Motor neuron (in vitro differentiated cells): ENCODE measurements around the gene VPS39. TPM values are rescaled to one million over a fixed set of nuclear protein-coding genes. Genes with fewer than 3 reads are reported as not detected.

ENCODE experiments used
- ATAC-seq, 8 experiments: fragments of 200-7000 bp; cut with Tn5 transposase; replicated peaks in 6 of 8; 2 replicates each; pipeline ENCODE4 v1.8.0; 2021; ENCODE audit warnings: mild to moderate bottlenecking in 8 of 8, moderate library complexity in 8 of 8
- H3K27ac ChIP-seq, 2 donors: fragments of 250-450 bp; sonication (Bioruptor Pico); 2 replicates each; pipeline ENCODE4 v1.9.0; 2021; ENCODE audit warnings: antibody characterized with exemption in 2 of 2, mild to moderate bottlenecking in 2 of 2, moderate library complexity in 1 of 2
- H3K4me1 ChIP-seq, 2 donors: fragments of 250-450 bp; sonication (Bioruptor Pico); replicated peaks in 1 of 2; 2 replicates each; pipeline ENCODE4 v1.6.1; 2021; ENCODE audit warnings: antibody characterized with exemption in 2 of 2, mild to moderate bottlenecking in 2 of 2, moderate library complexity in 1 of 2
- H3K4me3 ChIP-seq, 5 donors: fragments of 250-450 bp; sonication (Bioruptor Pico); 2 replicates each; pipeline ENCODE4 v1.9.0; 2021; ENCODE audit warnings: antibody characterized with exemption in 5 of 5, mild to moderate bottlenecking in 5 of 5, moderate library complexity in 4 of 5
- WGBS, 10 experiments: fragments of 450-650 bp; shearing (Covaris generic); methylation state at CpG; one replicate each; pipeline ENCODE4 v1.0.0; 2022; 5-methylcytosine and 5-hydroxymethylcytosine counted together
- in situ Hi-C, 9 experiments: fragments of 400-800 bp; cut with MboI; loops; one replicate each; pipeline ENCODE4 v1.15.0; 2021; ENCODE audit warnings: low sequenced_read_pairs in 9 of 9, low pct_unique_long_range_greater_than_20kb in 2 of 9; ENCODE audit not compliant: unreplicated experiment in 9 of 9
- total RNA-seq, 8 experiments: library from RNA; unstranded; fragments of 300-600 nt; gene quantifications; 2 replicates each; pipeline versions ENCODE4 v1.2.3 to v1.2.4, GENCODE V29; 2022

The VPS39 gene
- total RNA-seq, 8 experiments from 2014 or later: 31.6 to 85.4 (median 46.4) TPM

DNA sequence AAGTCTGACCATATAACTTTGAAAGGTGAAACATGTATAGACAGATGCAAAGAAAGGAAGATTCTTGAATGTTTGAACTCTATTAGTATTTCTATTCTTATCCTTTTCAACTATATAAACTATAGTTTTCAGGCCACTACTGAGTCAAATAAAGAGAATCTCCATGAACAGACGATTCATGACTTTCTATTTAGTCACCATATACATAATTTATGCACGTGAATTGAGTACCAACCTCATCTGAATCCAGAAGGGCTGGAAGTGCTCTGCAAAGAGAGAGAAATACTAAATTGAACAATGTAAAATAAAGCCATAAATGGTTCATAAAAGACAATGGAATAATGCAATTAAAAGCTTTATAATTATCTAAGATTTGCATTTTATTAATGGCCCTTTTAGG lies 9.5 kb upstream of the VPS39 start:
- Histone ChIP-seq H3K4me1 (peaks cover 3 to 9% of the 10 kb centered on the region in 2 donors), H3K4me3 (no peak overlapping the region)
- in situ Hi-C loops: no loop called here

DNA sequence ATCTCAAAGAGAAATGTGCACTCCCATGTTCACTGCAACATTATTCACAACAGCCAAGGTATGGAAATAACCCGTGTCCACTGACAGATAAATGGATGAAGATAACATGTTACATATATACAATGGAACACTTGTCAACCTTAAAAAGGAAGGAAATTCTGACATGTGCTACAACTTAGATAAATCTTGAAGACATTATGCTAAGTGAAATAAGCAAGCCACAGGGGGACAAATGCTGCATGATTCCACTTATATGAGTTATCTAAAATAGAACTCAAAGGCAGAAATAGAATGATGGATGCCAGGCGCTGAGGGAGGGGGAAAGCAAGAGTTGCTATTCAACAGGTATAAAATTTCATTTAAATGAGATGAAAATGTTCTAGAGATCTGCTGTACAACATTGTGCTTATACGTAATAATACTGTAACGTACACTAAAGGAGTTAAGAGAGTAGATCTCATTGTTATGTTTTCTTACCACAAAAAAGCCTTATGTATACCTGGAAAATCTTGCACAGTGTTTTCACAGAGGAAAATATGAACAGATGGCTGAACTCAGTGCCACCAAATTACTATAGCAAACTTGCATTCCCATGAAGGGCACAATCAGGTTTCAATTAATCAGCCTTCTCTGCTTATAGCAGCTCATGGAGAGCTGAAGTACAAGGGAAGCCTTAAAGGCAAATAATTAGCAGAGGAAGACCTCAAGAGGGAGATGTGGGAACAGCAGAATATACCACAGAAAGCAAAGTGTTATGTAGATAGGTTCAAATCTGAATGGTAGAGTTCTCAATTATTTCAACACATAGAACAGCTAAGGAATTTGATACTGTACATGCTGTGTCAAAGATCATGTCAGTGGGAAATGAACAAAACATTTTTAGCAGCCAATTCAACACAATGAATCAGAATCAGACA lies 8.1 kb upstream of the VPS39 start:
- ATAC-seq: peak in 2 of 8 experiments; percentile 30 to 47
- in situ Hi-C loops: no loop called here
- Histone ChIP-seq H3K4me1 (peaks cover 3 to 9% of the 10 kb centered on the region in 2 donors), H3K27ac (no peak overlapping the region), H3K4me3 (no peak overlapping the region)
- 68 to 100% (median 97%) methylated on average over 2 to 4 of the region's 4 CpGs for WGBS, 10 experiments

More for the DNA sequence above, 9.5 kb upstream of the VPS39 start:
- H3K27ac ChIP-seq: no peak overlapping the region
- 0 to 100% (median 75%) methylated on average over 1 to 2 of the region's 2 CpGs for WGBS, 10 experiments
- peak in 3 of 8 experiments; percentile 32 to 87 (median 60) for ATAC-seq

DNA sequence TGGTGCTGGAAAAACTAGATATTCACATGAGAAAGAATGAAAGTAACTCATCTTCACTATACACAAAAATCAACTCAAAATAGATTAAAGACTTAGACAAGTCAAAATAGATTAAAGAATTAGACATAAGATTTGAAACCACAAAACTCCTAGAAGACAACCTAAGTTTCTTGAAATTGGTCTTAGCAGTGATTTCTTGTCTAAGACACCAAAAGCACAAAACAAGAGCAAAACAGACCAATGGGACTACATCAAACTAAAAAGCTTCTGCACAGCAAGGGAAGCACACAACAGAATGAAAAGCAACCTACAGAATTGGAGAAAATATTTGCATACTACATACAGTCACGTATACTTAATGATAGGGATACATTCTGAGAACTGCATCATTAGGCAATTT lies 6.5 kb upstream of the VPS39 start:
- ATAC-seq: no peak
- Histone ChIP-seq H3K27ac (no peak overlapping the region), H3K4me3 (no peak overlapping the region), H3K4me1 (peaks cover 3 to 9% of the 10 kb centered on the region in 2 donors)
- 83 to 100% (median 100%) methylated on average over 1 of the region's 1 CpG; no CpG with 5 or more reads in 3 of the 10 experiments for WGBS, 10 experiments
- in situ Hi-C loops: no loop called here

GRCh38 chr15:42213511-42213910 lies 5.4 kb upstream of the VPS39 start:
- in situ Hi-C loops: no loop called here
- no peak for ATAC-seq
- Histone ChIP-seq H3K27ac (no peak overlapping the region), H3K4me3 (no peak overlapping the region), H3K4me1 (peaks cover 5 to 11% of the 10 kb centered on the region in 2 donors)

DNA sequence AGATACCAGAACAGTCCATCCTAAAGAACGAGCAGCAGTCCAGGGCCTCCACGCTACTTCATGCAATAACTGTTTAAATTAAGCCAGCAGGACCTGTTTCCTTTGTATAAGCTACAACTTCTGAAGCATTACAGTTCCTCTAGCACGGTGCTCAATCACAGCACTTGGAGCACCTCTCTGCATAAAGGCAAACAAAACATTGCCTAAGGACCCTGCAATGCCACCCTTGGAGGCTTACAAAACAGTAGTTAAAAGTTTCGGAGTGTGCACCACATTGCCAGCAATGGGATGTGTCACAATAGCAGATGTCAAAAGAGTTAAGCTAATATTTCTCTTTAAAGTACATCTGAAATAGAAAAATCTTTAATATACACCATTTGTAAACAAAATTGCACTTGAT lies 2.6 kb upstream of the VPS39 start:
- H3K27ac ChIP-seq: no peak overlapping the region
- no peak for ATAC-seq
- H3K4me1 ChIP-seq: peaks cover 14 to 23% of the 10 kb centered on the region in 2 donors
- H3K4me3 ChIP-seq: no peak overlapping the region
- WGBS, 10 experiments: 67 to 100% (median 100%) methylated on average over 1 to 4 of the region's 4 CpGs; no CpG with 5 or more reads in 1 of the 10 experiments
- in situ Hi-C loops: no loop called here

DNA sequence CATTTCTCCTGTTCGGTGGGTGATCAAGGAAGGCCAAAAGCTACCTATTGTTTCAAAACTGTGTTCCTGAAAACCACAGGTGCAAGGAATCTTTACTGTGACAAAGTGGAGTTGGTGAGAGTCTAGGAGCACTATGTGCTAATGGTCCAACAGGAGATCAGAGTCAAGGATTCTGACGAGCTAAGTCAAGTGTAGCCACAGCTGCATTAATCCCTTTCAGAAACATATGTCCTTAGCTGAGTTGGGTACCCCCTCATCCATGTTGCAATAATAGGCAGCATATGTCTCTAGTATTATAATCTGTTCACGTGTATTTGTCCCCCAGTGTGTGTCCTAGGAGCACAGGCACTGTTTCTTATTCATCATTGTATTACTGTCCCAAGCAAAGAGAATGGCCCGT lies 1.7 kb downstream of the VPS39 start:
- in situ Hi-C loops: no loop called here
- ATAC-seq: no peak
- H3K4me1 ChIP-seq: peaks cover 11 to 18% of the 10 kb centered on the region in 2 donors
- H3K4me3 ChIP-seq: peak overlapping the region in 1 of 5 donors; percentile 9
- 14 to 100% (median 86%) methylated on average over 1 to 4 of the region's 4 CpGs; no CpG with 5 or more reads in 1 of the 10 experiments for WGBS, 10 experiments
- H3K27ac ChIP-seq: no peak overlapping the region

DNA sequence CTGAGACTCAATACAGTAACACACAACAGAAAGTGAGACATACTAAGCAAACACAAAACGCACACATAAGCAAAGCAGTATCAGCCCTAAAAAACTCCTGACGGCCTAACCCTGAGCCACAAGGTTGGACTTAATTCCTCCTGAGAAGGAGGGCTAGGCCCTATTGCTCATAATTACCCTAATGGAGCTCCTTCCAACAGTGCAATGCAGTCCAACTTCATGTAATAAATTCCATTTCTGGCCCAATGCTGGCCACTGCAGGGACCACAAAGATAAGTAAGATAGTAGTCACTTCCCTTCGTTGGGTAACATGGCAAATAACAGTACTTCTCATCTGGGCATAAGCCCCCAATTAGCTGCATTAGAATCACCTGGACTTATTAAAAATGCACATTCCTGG lies 4.2 kb downstream of the VPS39 start:
- in situ Hi-C loops: no loop called here
- WGBS, 10 experiments: 80 to 100% (median 96%) methylated on average over 1 to 3 of the region's 3 CpGs; no CpG with 5 or more reads in 3 of the 10 experiments
- Histone ChIP-seq H3K4me3 (no peak overlapping the region), H3K4me1 (peaks cover 11 to 18% of the 10 kb centered on the region in 2 donors), H3K27ac (no peak overlapping the region)
- no peak for ATAC-seq

DNA sequence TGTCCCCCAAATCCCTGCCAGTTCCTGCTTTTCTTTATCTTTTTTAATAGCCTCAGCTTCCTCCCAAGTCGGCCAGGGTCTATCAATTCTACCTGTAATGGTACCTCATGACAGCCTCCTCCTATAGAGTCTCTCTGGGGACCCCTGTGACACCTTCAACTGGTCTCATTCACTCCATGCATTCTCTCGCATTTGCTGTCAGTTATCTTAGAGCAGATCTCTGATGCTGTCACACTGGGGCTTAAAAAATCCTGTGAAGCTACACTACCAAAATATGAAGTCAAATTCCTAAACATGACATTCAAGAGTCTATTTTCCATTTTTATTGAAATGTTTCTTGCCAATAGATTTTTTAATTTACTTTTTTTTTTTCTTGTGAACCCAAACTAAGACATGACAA lies 5.5 kb downstream of the VPS39 start:
- Histone ChIP-seq H3K4me3 (no peak overlapping the region), H3K27ac (no peak overlapping the region), H3K4me1 (peaks cover 5 to 13% of the 10 kb centered on the region in 2 donors)
- no peak for ATAC-seq
- WGBS, 10 experiments: 50 to 86% (median 68%) methylated on average over 1 to 2 of the region's 2 CpGs
- in situ Hi-C loops: no loop called here

DNA sequence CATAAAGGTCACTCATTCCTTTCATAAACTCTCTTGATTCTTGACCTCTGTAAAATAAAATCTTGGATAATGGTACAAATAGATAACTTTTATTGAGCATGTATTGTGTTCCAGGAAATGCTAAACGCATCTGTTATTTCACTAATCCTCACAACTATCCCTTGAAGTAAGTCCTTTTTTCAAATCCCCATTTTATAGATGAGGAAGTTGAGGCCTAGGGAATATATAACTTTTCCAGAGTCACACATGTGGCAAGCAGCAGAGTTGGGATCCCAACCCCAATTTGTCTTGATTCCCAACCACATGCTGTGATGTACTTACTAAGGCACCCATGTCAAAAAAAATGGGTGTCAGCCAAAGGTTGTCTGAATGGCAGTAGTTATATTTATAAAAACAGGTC lies 6.3 kb downstream of the VPS39 start:
- Histone ChIP-seq H3K4me3 (no peak overlapping the region), H3K27ac (no peak overlapping the region), H3K4me1 (peaks cover 0 to 8% of the 10 kb centered on the region in 2 donors)
- in situ Hi-C loops: no loop called here
- 88 to 100% (median 100%) methylated on average over 1 of the region's 1 CpG; no CpG with 5 or more reads in 5 of the 10 experiments for WGBS, 10 experiments
- no peak for ATAC-seq

DNA sequence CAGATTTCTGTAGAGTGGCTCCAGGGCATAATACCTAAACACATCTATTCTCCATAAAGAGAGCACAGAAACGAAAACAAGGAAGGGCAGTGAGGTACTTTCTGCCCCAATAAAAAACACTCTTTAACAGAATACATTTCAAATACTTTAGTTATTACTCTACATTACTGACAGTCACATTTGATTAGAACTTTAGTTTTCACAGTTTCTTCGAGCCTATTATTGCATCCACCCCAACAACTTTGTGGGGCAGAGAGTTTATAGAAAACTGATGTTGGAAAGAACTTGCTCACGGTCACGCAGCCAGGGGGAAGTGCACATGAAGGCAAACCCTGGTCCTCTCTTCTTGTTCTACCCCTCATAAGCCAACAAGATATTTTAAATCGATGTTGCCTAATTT lies 9.0 kb downstream of the VPS39 start:
- ATAC-seq: no peak
- no peak overlapping the region for H3K4me3 ChIP-seq
- WGBS, 10 experiments: 59 to 94% (median 90%) methylated on average over 1 to 5 of the region's 5 CpGs; no CpG with 5 or more reads in 1 of the 10 experiments
- no peak overlapping the region for H3K27ac ChIP-seq
- H3K4me1 ChIP-seq: peaks cover 0 to 4% of the 10 kb centered on the region in 2 donors
- in situ Hi-C loops: no loop called here

- peak in 1 of 8 experiments; percentile 71 for ATAC-seq
- WGBS, 10 experiments: 83 to 100% (median 100%) methylated on average over 1 of the region's 1 CpG; no CpG with 5 or more reads in 4 of the 10 experiments
- Histone ChIP-seq H3K27ac (no peak overlapping the region), H3K4me3 (no peak overlapping the region), H3K4me1 (peaks cover 0 to 4% of the 10 kb centered on the region in 2 donors)
- in situ Hi-C loops: no loop called here
These were observed 9.6 kb downstream of the VPS39 start for GRCh38 chr15:42198516-42198915.

GRCh38 chr15:42194513-42194912 lies 13.6 kb downstream of the VPS39 start:
- WGBS, 10 experiments: 60 to 100% (median 98%) methylated on average over 1 to 5 of the region's 5 CpGs; no CpG with 5 or more reads in 1 of the 10 experiments
- in situ Hi-C loops: no loop called here
- Histone ChIP-seq H3K4me1 (no peaks in the 10 kb centered on the region), H3K27ac (no peak overlapping the region), H3K4me3 (no peak overlapping the region)
- ATAC-seq: peak in 3 of 8 experiments; percentile 24 to 56 (median 41)

GRCh38 chr15:42193383-42193782 lies 14.7 kb downstream of the VPS39 start:
- in situ Hi-C loops: no loop called here
- no peak for ATAC-seq
- Histone ChIP-seq H3K27ac (no peak overlapping the region), H3K4me3 (no peak overlapping the region), H3K4me1 (no peaks in the 10 kb centered on the region)
- 80 to 100% (median 94%) methylated on average over 1 to 3 of the region's 3 CpGs for WGBS, 10 experiments
